Measurements from ENCODE around the gene MAD1L1.

MAD1L1 gene

GRCh38 chr7:2117646-2118045 lies 115.1 kb downstream of the MAD1L1 start:
- no peaks in the 10 kb centered on the region for H4K20me1 ChIP-seq (ENCODE audit: control insufficient read depth, insufficient read depth, low read depth, low read length)
- peaks cover under 1% of the 10 kb centered on the region for H3K79me2 ChIP-seq (ENCODE audit: control insufficient read depth, low read length)

DNA sequence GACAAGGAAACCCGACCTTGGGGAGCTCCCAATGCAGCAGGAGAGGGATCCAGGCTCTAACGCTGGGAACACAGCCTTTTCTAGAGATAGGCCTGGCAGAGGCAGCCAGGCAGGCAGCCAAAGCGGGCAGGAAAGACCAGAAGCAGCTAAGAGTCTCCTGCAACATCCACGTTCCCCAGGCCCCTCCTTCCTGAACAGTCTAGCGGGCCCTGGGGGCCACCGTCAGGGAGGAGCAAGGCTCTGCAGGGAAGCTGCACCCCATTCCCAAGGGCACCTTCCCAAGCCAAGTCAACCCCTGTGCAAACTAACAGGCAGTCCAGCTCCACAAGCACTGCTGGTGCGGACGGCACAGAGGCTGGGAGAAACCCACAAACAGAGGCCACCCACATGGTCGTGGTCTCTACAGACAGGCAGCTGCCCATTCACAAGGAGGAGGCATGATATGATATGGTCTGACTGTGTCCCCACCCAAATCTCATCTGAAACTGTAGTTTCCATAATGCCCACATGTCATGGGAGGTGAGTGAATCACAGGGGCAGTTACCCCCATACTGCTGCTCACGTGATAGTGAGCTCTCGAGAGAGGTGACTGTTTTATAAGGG lies 115.7 kb downstream of the MAD1L1 start:
- Histone ChIP-seq H3F3A (ENCODE audit: control insufficient read depth, insufficient read depth) (no peaks in the 10 kb centered on the region), H3K4me3 (ENCODE audit: low read length) (no peak overlapping the region), H3K27ac (ENCODE audit: low read depth, low read length) (no peak overlapping the region), H3K9me2 (replicated peaks; ENCODE audit: control insufficient read depth, low read length) (no peaks in the 10 kb centered on the region), H3K27me3 (ENCODE audit: control insufficient read depth, low read length) (no peaks in the 10 kb centered on the region), H3K4me1 (ENCODE audit: control insufficient read depth, low read length) (peaks cover 28% of the 10 kb centered on the region), H3K79me2 (ENCODE audit: control insufficient read depth, low read length) (peaks cover 6% of the 10 kb centered on the region), H3K9me3 (ENCODE audit: control insufficient read depth, insufficient read depth, low read length) (no peaks in the 10 kb centered on the region), H3K4me2 (ENCODE audit: low read length) (no peak overlapping the region), H4K20me1 (ENCODE audit: control insufficient read depth, insufficient read depth, low read depth, low read length) (no peaks in the 10 kb centered on the region), H3K36me3 (ENCODE audit: control insufficient read depth, low read length) (peaks cover 4% of the 10 kb centered on the region; the same call in 1 of the 2 replicates)
- no peak for TF ChIP-seq EZH2phosphoT487 (IDR thresholded peaks at IDR 0.05; ENCODE audit: borderline replicate concordance, low read length)
- TF ChIP-seq, protein P1, sequence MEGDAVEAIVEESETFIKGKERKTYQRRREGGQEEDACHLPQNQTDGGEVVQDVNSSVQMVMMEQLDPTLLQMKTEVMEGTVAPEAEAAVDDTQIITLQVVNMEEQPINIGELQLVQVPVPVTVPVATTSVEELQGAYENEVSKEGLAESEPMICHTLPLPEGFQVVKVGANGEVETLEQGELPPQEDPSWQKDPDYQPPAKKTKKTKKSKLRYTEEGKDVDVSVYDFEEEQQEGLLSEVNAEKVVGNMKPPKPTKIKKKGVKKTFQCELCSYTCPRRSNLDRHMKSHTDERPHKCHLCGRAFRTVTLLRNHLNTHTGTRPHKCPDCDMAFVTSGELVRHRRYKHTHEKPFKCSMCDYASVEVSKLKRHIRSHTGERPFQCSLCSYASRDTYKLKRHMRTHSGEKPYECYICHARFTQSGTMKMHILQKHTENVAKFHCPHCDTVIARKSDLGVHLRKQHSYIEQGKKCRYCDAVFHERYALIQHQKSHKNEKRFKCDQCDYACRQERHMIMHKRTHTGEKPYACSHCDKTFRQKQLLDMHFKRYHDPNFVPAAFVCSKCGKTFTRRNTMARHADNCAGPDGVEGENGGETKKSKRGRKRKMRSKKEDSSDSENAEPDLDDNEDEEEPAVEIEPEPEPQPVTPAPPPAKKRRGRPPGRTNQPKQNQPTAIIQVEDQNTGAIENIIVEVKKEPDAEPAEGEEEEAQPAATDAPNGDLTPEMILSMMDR (IDR thresholded peaks at IDR 0.05; ENCODE audit: low read depth, low read length, poor library complexity, severe bottlenecking): no peak

More at GRCh38 chr7:2117646-2118045, 115.1 kb downstream of the MAD1L1 start:
- H3K4me3 ChIP-seq (ENCODE audit: low read length): no peak overlapping the region
- peaks cover 6% of the 10 kb centered on the region; the same call in 1 of the 2 replicates for H3K36me3 ChIP-seq (ENCODE audit: control insufficient read depth, low read length)
- no peaks in the 10 kb centered on the region for H3K9me3 ChIP-seq (ENCODE audit: control insufficient read depth, insufficient read depth, low read length)
- no peaks in the 10 kb centered on the region for H3K27me3 ChIP-seq (ENCODE audit: control insufficient read depth, low read length)
- no peaks in the 10 kb centered on the region for H3K9me2 ChIP-seq (replicated peaks; ENCODE audit: control insufficient read depth, low read length)
- H3F3A ChIP-seq (ENCODE audit: control insufficient read depth, insufficient read depth): no peaks in the 10 kb centered on the region
- no peak overlapping the region for H3K4me2 ChIP-seq (ENCODE audit: low read length)
- peaks cover 23% of the 10 kb centered on the region for H3K4me1 ChIP-seq (ENCODE audit: control insufficient read depth, low read length)
- no peak overlapping the region for H3K27ac ChIP-seq (ENCODE audit: low read depth, low read length)
- TF ChIP-seq EZH2phosphoT487 (IDR thresholded peaks at IDR 0.05; ENCODE audit: borderline replicate concordance, low read length): no peak
- TF ChIP-seq, protein P1 (IDR thresholded peaks at IDR 0.05; ENCODE audit: low read depth, low read length, poor library complexity, severe bottlenecking): no peak

GRCh38 chr7:2116448-2116810 lies 116.3 kb downstream of the MAD1L1 start:
- Histone ChIP-seq H3K27me3 (ENCODE audit: control insufficient read depth, low read length) (no peaks in the 10 kb centered on the region), H3K4me2 (ENCODE audit: low read length) (no peak overlapping the region), H3K4me1 (ENCODE audit: control insufficient read depth, low read length) (peaks cover 35% of the 10 kb centered on the region), H3K9me2 (replicated peaks; ENCODE audit: control insufficient read depth, low read length) (no peaks in the 10 kb centered on the region), H3K27ac (ENCODE audit: low read depth, low read length) (no peak overlapping the region), H3K4me3 (ENCODE audit: low read length) (no peak overlapping the region), H3F3A (ENCODE audit: control insufficient read depth, insufficient read depth) (no peaks in the 10 kb centered on the region), H4K20me1 (ENCODE audit: control insufficient read depth, insufficient read depth, low read depth, low read length) (no peaks in the 10 kb centered on the region), H3K36me3 (ENCODE audit: control insufficient read depth, low read length) (peaks cover 5% of the 10 kb centered on the region; the same call in 1 of the 2 replicates), H3K9me3 (ENCODE audit: control insufficient read depth, insufficient read depth, low read length) (no peaks in the 10 kb centered on the region), H3K79me2 (ENCODE audit: control insufficient read depth, low read length) (peaks cover 13% of the 10 kb centered on the region)
- no peak for TF ChIP-seq EZH2phosphoT487 (IDR thresholded peaks at IDR 0.05; ENCODE audit: borderline replicate concordance, low read length)
- TF ChIP-seq, protein P1 (IDR thresholded peaks at IDR 0.05; ENCODE audit: low read depth, low read length, poor library complexity, severe bottlenecking): no peak
